IPS-15b (cell line): ENCODE results near the gene C1orf21.

Experiments used
- H3K27me3 ChIP-seq: one replicate; pipeline ENCODE4 v1.6.1; 2013; ENCODE audit warnings: low read length; ENCODE audit not compliant: control insufficient read depth, insufficient read depth
- H3K36me3 ChIP-seq: one replicate; pipeline ENCODE4 v1.6.1; 2013; ENCODE audit warnings: low read length; ENCODE audit not compliant: control insufficient read depth, insufficient read depth
- H3K4me1 ChIP-seq: one replicate; pipeline ENCODE4 v1.6.1; 2013; ENCODE audit warnings: mild to moderate bottlenecking, low read length; ENCODE audit not compliant: control insufficient read depth, insufficient read depth
- H3K4me3 ChIP-seq: one replicate; pipeline ENCODE4 v1.5.1; 2013; ENCODE audit warnings: low read depth, low read length
- H3K9ac ChIP-seq: one replicate; pipeline ENCODE4 v1.6.1; 2013; ENCODE audit warnings: low read depth, mild to moderate bottlenecking, low read length
- H3K9me3 ChIP-seq: one replicate; pipeline ENCODE4 v1.6.1; 2013; ENCODE audit warnings: mild to moderate bottlenecking, low read length; ENCODE audit not compliant: control insufficient read depth, insufficient read depth

Gene C1orf21

DNA sequence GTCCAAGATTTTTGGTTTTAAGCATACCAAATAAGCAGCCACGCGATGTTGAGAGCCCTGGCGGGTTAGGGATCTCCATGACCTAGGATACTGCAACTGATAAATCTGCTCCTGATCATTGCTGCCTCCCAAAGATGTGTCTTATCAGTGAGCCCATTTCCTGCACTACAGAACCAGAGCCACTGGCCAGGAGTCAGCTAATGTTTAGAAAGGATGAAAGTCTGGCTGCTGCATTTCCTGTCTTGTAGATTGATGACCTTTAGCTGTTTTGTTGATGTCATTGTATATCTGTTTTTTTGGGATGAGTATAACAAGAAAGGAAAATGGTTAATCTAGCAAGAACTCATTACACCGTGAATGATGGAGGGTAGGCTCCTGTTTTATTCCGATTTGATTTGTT, 74.5 kb downstream of the C1orf21 start:
- Histone ChIP-seq H3K36me3 (no peaks in the 10 kb centered on the region), H3K27me3 (no peaks in the 10 kb centered on the region), H3K4me1 (peaks cover 28% of the 10 kb centered on the region), H3K9ac (no peak overlapping the region), H3K9me3 (no peaks in the 10 kb centered on the region), H3K4me3 (no peak overlapping the region)

DNA sequence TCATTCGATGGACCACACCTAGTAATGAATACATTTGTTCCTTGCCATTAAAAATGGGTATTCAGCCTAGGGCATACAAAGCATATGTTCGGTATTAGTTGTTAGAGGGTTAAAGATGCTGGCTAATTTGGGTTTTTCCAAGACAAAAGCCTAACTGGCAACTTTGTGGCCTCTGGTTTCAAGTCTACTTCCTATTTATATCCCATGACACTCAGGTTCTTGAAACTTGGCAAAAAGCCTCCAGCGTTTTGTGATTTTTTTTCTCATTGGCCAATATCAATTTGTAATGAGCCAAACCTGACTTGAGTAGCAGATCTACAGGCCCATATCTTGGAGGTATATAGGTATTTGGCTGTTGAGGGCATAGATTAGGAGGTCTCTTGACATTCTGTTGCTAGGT, 75.3 kb downstream of the C1orf21 start:
- H3K36me3 ChIP-seq, result no peaks in the 10 kb centered on the region
- no peaks in the 10 kb centered on the region for H3K27me3 ChIP-seq
- no peak overlapping the region for H3K4me3 ChIP-seq
- peaks cover 26% of the 10 kb centered on the region for H3K4me1 ChIP-seq
- H3K9me3 ChIP-seq, result no peaks in the 10 kb centered on the region
- no peak overlapping the region for H3K9ac ChIP-seq

DNA sequence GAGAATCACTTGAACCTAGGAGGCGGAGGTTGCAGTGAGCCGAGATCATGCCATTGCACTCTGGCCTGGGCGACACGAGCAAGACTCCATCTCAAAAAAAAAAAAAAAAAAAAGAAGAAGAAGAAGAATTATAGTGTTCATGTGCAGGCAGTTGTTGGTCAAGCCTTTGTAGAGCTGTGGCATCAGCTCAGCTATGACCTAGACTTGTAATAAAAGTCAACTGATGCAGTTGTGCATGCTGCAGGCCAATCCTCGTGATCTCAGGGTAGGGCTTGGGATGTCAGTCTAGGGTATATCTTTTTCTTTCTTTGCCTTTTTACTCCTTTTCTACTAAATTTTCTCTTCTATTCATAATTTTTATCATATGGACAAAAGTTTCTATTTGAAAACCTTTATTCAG, 76.2 kb downstream of the C1orf21 start:
- Histone ChIP-seq H3K9me3 (no peaks in the 10 kb centered on the region), H3K4me1 (peaks cover 20% of the 10 kb centered on the region), H3K4me3 (no peak overlapping the region), H3K27me3 (no peaks in the 10 kb centered on the region), H3K9ac (no peak overlapping the region), H3K36me3 (no peaks in the 10 kb centered on the region)

DNA sequence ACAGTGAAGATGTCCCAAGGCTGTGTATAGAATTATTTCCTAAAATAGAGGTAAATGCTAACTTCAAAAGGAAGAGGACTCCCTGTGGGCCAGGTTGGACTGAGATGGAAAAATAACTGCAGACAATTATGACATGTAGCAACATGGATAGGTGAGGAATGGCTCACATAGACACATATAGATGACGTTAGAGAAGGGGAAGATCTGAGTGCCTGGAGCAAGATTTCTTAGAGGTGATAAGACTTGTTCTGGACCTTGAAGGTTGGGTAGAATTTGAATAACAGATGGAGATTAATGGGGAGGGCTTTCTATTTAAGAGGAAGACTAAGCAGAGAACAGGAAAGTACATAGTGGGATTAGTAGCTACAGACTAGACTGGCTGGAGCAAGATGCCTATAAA, 76.9 kb downstream of the C1orf21 start:
- no peak overlapping the region for H3K4me3 ChIP-seq

DNA sequence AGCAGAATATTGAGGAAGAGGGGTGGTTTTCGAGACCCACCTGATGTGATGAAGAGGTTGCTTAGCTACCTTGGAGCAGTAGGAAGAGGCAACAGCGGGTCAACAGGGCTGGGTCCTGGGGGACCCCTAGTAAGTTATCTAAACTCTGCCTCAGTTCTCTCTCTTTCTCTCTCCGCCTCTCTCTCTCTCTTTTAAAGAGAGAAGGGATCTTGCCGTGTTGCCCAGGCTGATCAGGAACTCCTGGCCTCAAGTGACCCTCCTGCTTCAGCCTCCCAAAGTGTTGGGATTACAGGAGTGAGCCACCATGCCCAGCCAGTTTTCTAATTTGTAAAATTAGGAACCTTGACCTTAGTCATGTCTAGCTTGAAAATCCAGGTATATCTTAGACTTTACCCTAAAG, 77.9 kb downstream of the C1orf21 start:
- Histone ChIP-seq H3K9ac (no peak overlapping the region), H3K9me3 (no peaks in the 10 kb centered on the region), H3K27me3 (no peaks in the 10 kb centered on the region), H3K36me3 (no peaks in the 10 kb centered on the region), H3K4me1 (peaks cover 11% of the 10 kb centered on the region), H3K4me3 (no peak overlapping the region)

More for the DNA sequence above, 76.9 kb downstream of the C1orf21 start:
- Histone ChIP-seq H3K4me1 (peaks cover 17% of the 10 kb centered on the region), H3K9ac (no peak overlapping the region), H3K27me3 (no peaks in the 10 kb centered on the region), H3K9me3 (no peaks in the 10 kb centered on the region), H3K36me3 (no peaks in the 10 kb centered on the region)

DNA sequence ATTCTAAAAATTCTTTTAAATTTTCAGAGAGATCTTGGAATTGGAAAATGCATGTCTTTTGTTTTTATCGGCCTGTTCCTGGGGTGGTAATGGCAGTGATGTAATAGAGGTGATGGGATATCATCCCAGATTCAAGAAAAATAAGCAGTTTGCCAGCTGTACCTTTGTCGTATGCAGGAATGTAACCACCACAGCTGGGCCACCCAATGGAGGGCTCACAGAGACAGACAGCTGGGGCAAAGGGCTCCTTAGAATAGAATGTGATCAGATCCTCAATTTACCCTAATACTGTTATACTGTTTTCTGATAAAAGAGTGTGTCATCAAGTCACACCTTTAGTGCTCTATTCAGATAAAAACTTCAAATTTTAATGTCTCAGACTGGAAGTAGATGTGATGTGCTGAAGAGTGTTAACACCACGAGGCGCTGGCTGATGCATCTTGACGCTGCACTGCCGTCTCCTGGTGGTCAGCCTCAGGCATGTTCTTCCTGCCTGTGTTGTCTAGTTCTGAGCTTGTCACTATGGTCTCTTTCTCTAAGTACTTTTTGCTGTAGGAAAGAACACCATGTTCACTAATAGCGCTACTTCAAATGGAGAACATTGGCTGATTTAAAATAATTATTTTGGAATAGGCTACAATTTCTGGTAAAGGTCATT, 78.8 kb downstream of the C1orf21 start:
- Histone ChIP-seq H3K36me3 (no peaks in the 10 kb centered on the region), H3K27me3 (no peaks in the 10 kb centered on the region), H3K4me1 (peaks cover 9% of the 10 kb centered on the region)

DNA sequence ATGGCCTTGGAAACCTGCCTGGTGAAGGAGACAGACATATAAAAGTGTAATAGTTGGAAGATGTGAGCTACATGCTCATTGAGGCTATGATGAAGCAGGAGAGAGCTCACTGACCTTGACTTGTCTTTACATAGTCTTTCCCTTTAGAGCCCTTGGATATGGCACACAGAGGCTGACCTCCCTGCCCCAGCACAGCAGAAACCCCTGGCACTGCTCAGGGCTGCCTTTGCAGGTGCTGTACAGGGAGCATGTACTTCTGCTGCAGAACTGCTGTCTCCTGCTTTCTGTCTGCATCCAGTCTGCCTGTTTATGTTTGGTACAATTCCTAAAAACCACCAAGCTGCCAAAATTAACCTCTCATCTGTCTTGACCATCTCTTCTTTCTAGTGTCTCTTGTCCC, 80.5 kb downstream of the C1orf21 start:
- H3K9ac ChIP-seq, result no peak overlapping the region
- no peaks in the 10 kb centered on the region for H3K36me3 ChIP-seq
- no peak overlapping the region for H3K4me3 ChIP-seq
- peaks cover 5% of the 10 kb centered on the region for H3K4me1 ChIP-seq
- no peaks in the 10 kb centered on the region for H3K9me3 ChIP-seq
- no peaks in the 10 kb centered on the region for H3K27me3 ChIP-seq

More for the DNA sequence above, 78.8 kb downstream of the C1orf21 start:
- H3K9ac ChIP-seq, result no peak overlapping the region
- no peak overlapping the region for H3K4me3 ChIP-seq
- no peaks in the 10 kb centered on the region for H3K9me3 ChIP-seq

DNA sequence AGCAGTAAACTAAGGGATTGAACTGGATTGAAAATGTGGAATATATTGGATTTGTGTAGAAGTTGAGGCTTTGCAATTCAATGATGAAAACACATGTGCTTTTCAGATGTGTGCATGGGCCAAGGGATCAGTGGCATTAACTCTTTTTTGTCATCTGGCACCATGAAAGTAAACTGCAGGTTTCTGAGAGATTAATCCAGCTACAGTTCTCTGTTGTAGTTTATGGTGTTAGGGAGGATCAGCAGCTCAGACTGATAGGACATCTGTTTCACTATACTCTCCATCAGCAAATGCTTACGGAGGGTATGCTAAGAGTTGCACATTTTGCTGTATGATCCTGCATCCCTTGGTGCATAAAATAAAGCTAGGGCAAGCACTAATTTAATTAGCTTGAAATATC, 82.6 kb downstream of the C1orf21 start:
- Histone ChIP-seq H3K9me3 (no peaks in the 10 kb centered on the region), H3K27me3 (no peaks in the 10 kb centered on the region), H3K36me3 (no peaks in the 10 kb centered on the region), H3K4me3 (no peak overlapping the region), H3K9ac (no peak overlapping the region), H3K4me1 (peaks cover 10% of the 10 kb centered on the region)

DNA sequence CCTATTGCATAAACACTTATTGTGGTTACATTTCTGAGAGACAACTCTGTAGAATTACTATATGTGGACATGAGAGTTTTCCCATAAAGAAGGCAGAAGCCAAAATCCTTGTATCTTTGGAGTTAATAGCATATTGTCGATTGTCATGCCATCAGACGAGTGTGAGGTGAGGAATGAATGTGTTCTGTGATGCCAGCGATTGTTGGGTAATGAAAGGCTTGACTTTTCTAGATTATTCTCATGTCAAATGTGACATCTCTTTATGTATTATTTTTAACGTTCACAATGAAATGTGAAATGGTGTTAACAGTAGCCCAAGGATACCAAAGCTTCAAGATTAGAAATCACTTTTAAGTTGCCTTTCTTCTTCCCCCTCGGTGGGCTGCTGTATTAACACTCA, 84.9 kb downstream of the C1orf21 start:
- Histone ChIP-seq H3K27me3 (no peaks in the 10 kb centered on the region), H3K9me3 (no peaks in the 10 kb centered on the region), H3K9ac (no peak overlapping the region), H3K4me1 (peaks cover 12% of the 10 kb centered on the region), H3K4me3 (no peak overlapping the region), H3K36me3 (no peaks in the 10 kb centered on the region)

DNA sequence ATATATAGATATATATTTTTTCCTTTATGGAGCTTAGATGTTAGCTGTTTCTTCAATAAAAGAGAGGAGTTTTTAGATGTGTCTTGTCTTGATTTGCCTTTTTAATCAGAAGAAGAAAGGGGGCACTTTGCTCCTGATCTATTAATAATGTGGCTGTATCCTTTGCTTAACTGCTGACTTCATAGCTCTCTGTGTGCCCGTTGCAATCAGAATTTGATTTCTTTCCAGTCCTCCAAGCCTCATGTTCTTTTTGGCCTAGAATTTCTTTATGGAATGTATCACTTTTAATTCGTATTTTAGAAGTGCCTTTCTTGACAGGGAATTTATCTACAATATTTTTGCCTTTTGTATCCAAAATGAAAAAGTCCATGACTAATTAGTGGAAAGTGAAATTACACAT, 85.3 kb downstream of the C1orf21 start:
- Histone ChIP-seq H3K36me3 (no peaks in the 10 kb centered on the region), H3K27me3 (no peaks in the 10 kb centered on the region), H3K4me1 (peaks cover 12% of the 10 kb centered on the region), H3K9me3 (no peaks in the 10 kb centered on the region), H3K4me3 (no peak overlapping the region), H3K9ac (no peak overlapping the region)

DNA sequence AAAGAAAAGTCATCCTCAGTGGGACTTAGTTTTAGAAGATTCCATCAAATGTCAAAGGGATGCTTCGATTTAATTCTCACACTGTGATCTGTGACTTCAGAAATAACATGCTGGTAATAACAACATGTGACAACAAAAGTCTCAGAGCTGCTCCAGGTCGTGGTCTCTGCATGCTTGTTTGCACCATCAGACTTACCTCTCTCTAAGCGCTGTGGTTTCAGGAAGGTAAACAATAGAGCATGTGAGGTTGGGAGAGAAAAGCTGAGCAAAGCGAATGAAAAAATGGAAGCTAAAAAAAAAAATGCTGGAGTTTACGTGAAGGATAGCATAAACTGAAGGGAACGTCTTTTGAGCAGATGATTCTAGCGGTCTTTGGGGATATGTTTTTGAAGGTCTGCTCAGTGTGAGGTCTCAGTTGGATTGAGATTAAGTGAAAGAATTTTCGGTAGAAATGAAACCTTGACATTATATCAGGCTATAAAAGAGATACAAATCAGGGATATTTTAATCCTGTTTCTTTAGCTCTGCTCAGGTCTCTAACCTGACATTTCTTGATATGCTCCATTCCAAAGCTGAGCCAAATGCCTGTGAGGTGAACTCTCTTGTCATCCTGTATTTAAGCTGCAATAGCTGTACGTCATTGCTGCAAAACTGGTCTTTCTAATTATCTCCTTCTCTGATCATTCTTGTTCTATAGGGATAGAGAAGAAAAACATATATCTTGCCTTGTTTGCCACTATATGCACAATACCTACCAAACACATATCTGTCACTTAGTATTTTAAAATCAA, 86.5 kb downstream of the C1orf21 start:
- Histone ChIP-seq H3K4me3 (no peak overlapping the region), H3K36me3 (no peaks in the 10 kb centered on the region), H3K27me3 (no peaks in the 10 kb centered on the region), H3K9me3 (no peaks in the 10 kb centered on the region), H3K9ac (no peak overlapping the region), H3K4me1 (peaks cover 12% of the 10 kb centered on the region)

DNA sequence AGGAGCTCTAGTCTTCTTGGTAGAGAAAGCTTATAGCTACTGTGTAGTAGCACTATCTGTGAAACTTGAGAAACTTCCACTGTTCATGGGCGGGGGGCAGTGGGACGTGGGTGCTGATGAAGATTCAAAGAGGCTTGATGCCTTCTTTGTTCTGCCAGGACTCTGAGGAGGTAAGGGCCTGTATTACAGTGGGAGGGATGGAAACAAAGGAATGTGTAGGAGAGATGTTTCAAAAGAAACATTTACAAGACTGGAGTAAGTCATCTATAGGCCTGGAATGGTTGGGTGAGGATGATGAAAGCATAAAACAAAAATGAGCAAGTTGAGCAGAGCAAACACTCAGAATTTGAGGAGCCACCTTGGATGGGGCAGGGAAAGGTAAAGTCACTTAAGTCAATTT, 89.4 kb downstream of the C1orf21 start:
- Histone ChIP-seq H3K27me3 (no peaks in the 10 kb centered on the region), H3K4me3 (no peak overlapping the region), H3K36me3 (no peaks in the 10 kb centered on the region), H3K9me3 (no peaks in the 10 kb centered on the region), H3K4me1 (peaks cover 26% of the 10 kb centered on the region), H3K9ac (no peak overlapping the region)
